BE2C (cell line): ENCODE data around the gene PTPRG.
A peak's percentile ranks its signal among the peaks of the same experiment; 100 is the strongest.

Experiments
- DNase-seq: peaks from one replicate; pipeline ENCODE4 v3.0.0-alpha.2; 2020
- H3K27me3 ChIP-seq: fragments of 250-450 bp; sonication (Bioruptor Pico); 2 replicates; pipeline ENCODE4 v1.5.1; 2020; ENCODE audit warnings: mild to moderate bottlenecking
- H3K36me3 ChIP-seq: fragments of 250-450 bp; sonication (Bioruptor Pico); 2 replicates; pipeline ENCODE4 v1.5.1; 2020; ENCODE audit warnings: mild to moderate bottlenecking
- H3K4me1 ChIP-seq: fragments of 250-450 bp; sonication (Bioruptor Pico); 2 replicates; pipeline ENCODE4 v1.5.1; 2020
- H3K4me3 ChIP-seq: 2 replicates; pipeline ENCODE4 v1.5.1; 2011; ENCODE audit warnings: low read depth, low read length
- H3K9me3 ChIP-seq: fragments of 250-450 bp; sonication (Bioruptor Pico); 2 replicates; pipeline ENCODE4 v1.5.1; 2020
- TF ChIP-seq, protein P1 (sequence below): IDR thresholded peaks from 2 replicates; pipeline ENCODE4 v1.5.1; 2012; ENCODE audit warnings: mild to moderate bottlenecking, low read depth, low read length

Gene PTPRG

DNA sequence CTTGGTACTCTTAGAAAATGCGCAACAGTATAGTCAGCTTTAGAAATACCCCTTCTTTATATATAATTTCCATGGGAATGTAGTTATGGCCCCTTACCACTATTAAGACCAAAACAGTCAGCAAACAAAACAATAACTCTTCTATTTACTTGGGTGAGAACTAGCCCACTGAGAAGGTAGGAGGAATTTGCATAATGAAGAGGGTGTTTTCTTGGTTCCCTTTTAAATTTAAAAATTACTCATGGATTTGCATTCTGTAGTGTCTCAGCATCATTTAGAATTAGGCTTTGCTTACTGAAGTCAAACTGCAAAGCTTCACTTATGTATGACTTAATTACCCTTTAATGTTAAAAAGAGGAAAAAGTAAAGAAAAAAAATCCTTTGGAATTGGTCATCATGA is 350.8 kb downstream of the PTPRG start:
- no peaks in the 10 kb centered on the region for H3K4me1 ChIP-seq
- H3K9me3 ChIP-seq: no peaks in the 10 kb centered on the region
- no peaks in the 10 kb centered on the region for H3K27me3 ChIP-seq
- TF ChIP-seq, protein P1, sequence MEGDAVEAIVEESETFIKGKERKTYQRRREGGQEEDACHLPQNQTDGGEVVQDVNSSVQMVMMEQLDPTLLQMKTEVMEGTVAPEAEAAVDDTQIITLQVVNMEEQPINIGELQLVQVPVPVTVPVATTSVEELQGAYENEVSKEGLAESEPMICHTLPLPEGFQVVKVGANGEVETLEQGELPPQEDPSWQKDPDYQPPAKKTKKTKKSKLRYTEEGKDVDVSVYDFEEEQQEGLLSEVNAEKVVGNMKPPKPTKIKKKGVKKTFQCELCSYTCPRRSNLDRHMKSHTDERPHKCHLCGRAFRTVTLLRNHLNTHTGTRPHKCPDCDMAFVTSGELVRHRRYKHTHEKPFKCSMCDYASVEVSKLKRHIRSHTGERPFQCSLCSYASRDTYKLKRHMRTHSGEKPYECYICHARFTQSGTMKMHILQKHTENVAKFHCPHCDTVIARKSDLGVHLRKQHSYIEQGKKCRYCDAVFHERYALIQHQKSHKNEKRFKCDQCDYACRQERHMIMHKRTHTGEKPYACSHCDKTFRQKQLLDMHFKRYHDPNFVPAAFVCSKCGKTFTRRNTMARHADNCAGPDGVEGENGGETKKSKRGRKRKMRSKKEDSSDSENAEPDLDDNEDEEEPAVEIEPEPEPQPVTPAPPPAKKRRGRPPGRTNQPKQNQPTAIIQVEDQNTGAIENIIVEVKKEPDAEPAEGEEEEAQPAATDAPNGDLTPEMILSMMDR: no peak
- no peak for DNase-seq
- no peaks in the 10 kb centered on the region for H3K36me3 ChIP-seq
- no peak overlapping the region for H3K4me3 ChIP-seq

DNA sequence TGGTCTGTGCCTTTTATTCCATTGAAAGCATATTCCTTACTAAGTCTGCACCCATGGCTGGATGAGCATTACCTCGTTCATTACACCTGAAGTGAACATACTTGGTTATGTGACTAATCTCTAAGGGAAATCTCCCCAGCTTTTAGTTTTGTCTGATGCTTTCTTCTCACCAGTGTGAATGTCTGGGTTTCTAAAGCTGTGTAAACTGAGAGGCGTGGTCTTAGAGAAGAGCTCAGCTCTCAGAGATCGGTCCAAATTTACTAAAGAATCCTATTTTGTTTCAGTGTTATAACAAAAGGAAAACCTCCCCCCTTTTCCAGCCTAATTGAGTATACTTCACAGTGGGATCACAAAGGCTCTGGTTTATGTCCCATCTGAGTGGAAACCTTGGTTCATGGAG is 352.3 kb downstream of the PTPRG start:
- no peaks in the 10 kb centered on the region for H3K9me3 ChIP-seq

DNA sequence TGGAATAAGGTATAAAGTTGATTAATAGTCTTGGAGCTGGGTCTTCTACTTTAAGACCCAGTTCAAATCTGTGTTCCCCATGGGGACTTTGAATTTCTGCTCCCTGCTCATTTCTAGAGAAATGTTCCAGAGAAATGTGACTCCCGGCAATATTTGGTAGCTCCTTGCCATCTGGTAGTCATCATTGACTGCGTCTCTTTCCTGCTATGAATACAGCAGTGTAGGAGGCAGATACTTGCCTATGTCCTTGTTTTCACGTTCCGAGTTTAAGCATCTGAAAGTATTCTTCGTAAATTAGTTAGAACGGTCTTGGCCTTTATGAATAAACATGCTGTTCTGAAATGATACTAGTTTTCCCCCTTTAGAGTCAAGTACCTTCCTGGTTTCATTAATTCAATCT is 352.9 kb downstream of the PTPRG start:
- no peaks in the 10 kb centered on the region for H3K4me1 ChIP-seq
- no peak for DNase-seq
- no peaks in the 10 kb centered on the region for H3K27me3 ChIP-seq
- H3K4me3 ChIP-seq: no peak overlapping the region
- no peaks in the 10 kb centered on the region for H3K9me3 ChIP-seq
- TF ChIP-seq, protein P1: no peak
- no peaks in the 10 kb centered on the region for H3K36me3 ChIP-seq

More for the DNA sequence above, 352.3 kb downstream of the PTPRG start:
- Histone ChIP-seq H3K4me1 (no peaks in the 10 kb centered on the region), H3K36me3 (no peaks in the 10 kb centered on the region), H3K27me3 (no peaks in the 10 kb centered on the region), H3K4me3 (no peak overlapping the region)
- no peak for DNase-seq
- TF ChIP-seq, protein P1: no peak

DNA sequence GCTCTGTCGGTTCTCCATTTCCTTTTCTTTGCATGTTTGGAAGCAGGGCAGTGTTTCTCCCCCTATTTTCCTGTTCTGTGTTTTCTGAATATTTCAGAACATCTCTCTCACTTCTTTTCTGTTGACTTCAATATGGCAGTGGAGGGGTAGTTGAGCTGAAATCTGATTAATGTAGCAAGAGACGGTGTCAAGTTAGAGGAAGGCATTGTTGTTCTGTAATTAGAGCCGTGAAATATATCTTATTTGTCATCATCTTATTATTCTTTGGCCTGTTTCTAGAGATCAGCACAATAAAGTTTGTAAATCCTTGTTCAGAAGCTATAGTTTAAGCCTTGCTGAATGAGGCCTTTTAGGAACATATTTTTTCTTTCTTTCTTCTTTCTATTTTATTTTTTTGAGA is 353.9 kb downstream of the PTPRG start:
- TF ChIP-seq, protein P1: no peak
- no peak for DNase-seq
- H3K4me1 ChIP-seq: no peaks in the 10 kb centered on the region
- no peaks in the 10 kb centered on the region for H3K36me3 ChIP-seq
- no peak overlapping the region for H3K4me3 ChIP-seq
- H3K9me3 ChIP-seq: no peaks in the 10 kb centered on the region
- no peaks in the 10 kb centered on the region for H3K27me3 ChIP-seq

DNA sequence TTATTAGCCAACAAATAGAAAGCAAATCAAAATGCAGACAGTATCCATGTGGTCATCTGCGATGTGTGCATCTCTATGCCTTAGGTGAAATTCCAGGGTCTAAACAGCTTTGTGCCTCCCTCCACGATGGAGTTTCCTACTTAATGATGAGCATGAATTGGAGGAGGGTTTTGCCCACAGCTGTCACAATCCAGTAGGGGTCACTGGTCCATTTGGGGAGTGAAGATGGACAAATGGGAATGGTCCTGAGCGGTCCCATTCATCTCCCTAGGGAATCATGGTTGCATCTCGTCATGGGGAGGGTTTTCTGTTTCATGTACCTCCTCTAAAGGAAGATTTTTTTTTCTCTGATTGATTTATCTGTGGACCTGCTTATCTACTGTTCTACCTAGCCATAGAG is 358.0 kb downstream of the PTPRG start:
- Histone ChIP-seq H3K36me3 (no peaks in the 10 kb centered on the region), H3K4me3 (no peak overlapping the region), H3K27me3 (no peaks in the 10 kb centered on the region), H3K9me3 (no peaks in the 10 kb centered on the region), H3K4me1 (no peaks in the 10 kb centered on the region)
- DNase-seq: peak; percentile 16
- TF ChIP-seq, protein P1: peak; percentile 42

DNA sequence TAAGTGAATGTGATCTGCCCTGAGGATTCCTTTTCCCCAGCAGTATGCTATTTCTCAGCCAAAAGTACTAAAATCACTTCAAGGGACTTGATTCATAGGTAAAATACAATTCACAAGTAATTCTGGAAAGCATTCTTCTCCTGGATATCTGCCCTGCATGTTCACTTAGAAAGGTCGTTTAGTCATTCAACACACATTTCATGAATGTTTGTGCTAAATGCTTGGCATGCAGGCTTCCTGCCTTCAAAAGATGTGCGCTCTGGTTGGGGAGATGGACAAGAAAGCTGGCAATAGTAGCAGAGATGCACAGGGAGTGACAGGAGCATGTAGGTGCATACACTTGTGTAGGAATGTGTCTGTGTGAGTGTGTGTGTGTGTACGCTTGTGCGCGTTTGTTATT is 360.7 kb downstream of the PTPRG start:
- H3K9me3 ChIP-seq: no peaks in the 10 kb centered on the region
- no peaks in the 10 kb centered on the region for H3K36me3 ChIP-seq
- no peaks in the 10 kb centered on the region; the same call in 1 of the 2 replicates for H3K4me1 ChIP-seq
- H3K27me3 ChIP-seq: no peaks in the 10 kb centered on the region
- H3K4me3 ChIP-seq: no peak overlapping the region
- TF ChIP-seq, protein P1: no peak
- DNase-seq: no peak
